NCI-H1417 (cell line): ENCODE data around the gene E2F6.
A peak's percentile ranks its signal among the peaks of the same experiment; 100 is the strongest.
"Not testable (repeated sequence)": the region's sequence is repeated elsewhere in the genome, so short reads cannot be mapped to it uniquely, and the experiment has no call there.

Source experiments
- DNase-seq, 3 experiments: peaks; one replicate each; lab custom pipeline; 2025; lab: John Stamatoyannopoulos, UW

The E2F6 gene

GRCh38 chr2:11412449-11412810, 53.5 kb downstream of the E2F6 start:
- no peak for DNase-seq

GRCh38 chr2:11411768-11412448, 54.1 kb downstream of the E2F6 start:
- DNase-seq = peak; percentile 24 to 65 (median 42)

- DNase-seq = no peak
Observed at GRCh38 chr2:11411244-11411643, 54.7 kb downstream of the E2F6 start.

- no peak for DNase-seq
Observed at GRCh38 chr2:11410101-11410500, 55.9 kb downstream of the E2F6 start.

- no peak for DNase-seq
Observed at GRCh38 chr2:11409572-11409959, 56.4 kb downstream of the E2F6 start.

- no peak for DNase-seq
Observed at GRCh38 chr2:11408959-11409571, 56.9 kb downstream of the E2F6 start.

GRCh38 chr2:11407413-11407812, 58.5 kb downstream of the E2F6 start:
- DNase-seq = no peak

- DNase-seq = no peak
Observed at GRCh38 chr2:11406958-11407381, 59.0 kb downstream of the E2F6 start.

GRCh38 chr2:11406267-11406957, 59.5 kb downstream of the E2F6 start:
- no peak for DNase-seq

GRCh38 chr2:11405599-11406266, 60.2 kb downstream of the E2F6 start:
- no peak for DNase-seq

GRCh38 chr2:11405074-11405406, 60.9 kb downstream of the E2F6 start:
- DNase-seq = not testable (repeated sequence)

- no peak for DNase-seq
Observed at GRCh38 chr2:11404376-11405073, 61.4 kb downstream of the E2F6 start.

- DNase-seq = no peak
Observed at GRCh38 chr2:11402436-11402835, 63.5 kb downstream of the E2F6 start.

- DNase-seq = no peak
Observed at GRCh38 chr2:11399438-11399762, 66.6 kb downstream of the E2F6 start.

- DNase-seq = peak in 2 of 3 experiments; percentile 47 to 64
Observed at GRCh38 chr2:11398750-11399437, 67.1 kb downstream of the E2F6 start.

- DNase-seq = no peak
Observed at GRCh38 chr2:11397513-11397912, 68.4 kb downstream of the E2F6 start.

GRCh38 chr2:11396467-11397445, 69.2 kb downstream of the E2F6 start:
- DNase-seq = peak in 2 of 3 experiments; percentile 26 to 81

- no peak for DNase-seq
Observed at GRCh38 chr2:11396021-11396420, 69.9 kb downstream of the E2F6 start.

- DNase-seq = no peak
Observed at GRCh38 chr2:11395389-11395788, 70.6 kb downstream of the E2F6 start.
